D721Med (cell line): Measurements from ENCODE around the gene LRRN3.

Experiments
- DNase-seq: peaks from one replicate; pipeline ENCODE4 v3.0.0; 2011; ENCODE audit warnings: low spot score; ENCODE audit not compliant: insufficient read length
- FAIRE-seq: peaks from 2 replicates; lab custom pipeline; 2011; peaks lifted over from hg19 to GRCh38; lab: Jason Lieb, UNC
- TF ChIP-seq, protein P1 (sequence below): IDR thresholded peaks from 2 replicates; pipeline ENCODE4 v1.5.1; 2012; ENCODE audit warnings: mild to moderate bottlenecking, control low read depth; ENCODE audit not compliant: insufficient read depth; ENCODE audit errors: missing control alignments

LRRN3 gene

DNA sequence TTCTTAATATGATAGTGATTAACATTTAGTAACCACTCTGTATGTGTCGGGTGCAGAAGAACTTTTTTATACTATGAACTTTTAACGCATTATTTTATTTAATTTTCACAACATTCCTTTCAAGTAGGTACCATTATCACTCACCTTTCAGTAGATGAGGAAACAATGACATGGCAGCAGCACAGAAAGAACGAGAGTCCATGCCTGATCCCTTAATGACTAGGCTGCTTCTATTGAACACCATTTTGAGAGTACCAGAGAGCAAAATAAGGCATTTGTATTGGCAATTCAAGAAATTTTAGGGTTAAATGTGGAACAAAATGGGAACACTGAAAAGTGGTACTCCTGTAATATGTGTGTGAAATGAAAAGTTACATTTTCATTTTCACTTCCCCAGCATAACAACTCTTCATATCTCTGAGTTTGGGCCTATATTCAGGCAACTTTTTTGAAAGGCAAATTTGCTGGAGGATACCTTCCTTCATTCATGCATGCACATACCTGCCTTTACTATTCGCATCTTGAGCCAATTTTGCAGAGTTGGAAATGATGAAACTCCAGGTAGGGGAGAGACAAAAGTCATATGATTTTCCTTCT, 12.8 kb downstream of the LRRN3 start:
- DNase-seq: no peak
- TF ChIP-seq, protein P1, sequence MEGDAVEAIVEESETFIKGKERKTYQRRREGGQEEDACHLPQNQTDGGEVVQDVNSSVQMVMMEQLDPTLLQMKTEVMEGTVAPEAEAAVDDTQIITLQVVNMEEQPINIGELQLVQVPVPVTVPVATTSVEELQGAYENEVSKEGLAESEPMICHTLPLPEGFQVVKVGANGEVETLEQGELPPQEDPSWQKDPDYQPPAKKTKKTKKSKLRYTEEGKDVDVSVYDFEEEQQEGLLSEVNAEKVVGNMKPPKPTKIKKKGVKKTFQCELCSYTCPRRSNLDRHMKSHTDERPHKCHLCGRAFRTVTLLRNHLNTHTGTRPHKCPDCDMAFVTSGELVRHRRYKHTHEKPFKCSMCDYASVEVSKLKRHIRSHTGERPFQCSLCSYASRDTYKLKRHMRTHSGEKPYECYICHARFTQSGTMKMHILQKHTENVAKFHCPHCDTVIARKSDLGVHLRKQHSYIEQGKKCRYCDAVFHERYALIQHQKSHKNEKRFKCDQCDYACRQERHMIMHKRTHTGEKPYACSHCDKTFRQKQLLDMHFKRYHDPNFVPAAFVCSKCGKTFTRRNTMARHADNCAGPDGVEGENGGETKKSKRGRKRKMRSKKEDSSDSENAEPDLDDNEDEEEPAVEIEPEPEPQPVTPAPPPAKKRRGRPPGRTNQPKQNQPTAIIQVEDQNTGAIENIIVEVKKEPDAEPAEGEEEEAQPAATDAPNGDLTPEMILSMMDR: no peak
- FAIRE-seq: no peak

- DNase-seq (no peak), FAIRE-seq (no peak)
- TF ChIP-seq, protein P1: no peak
These were observed 13.8 kb downstream of the LRRN3 start for GRCh38 chr7:111104710-111105109.

DNA sequence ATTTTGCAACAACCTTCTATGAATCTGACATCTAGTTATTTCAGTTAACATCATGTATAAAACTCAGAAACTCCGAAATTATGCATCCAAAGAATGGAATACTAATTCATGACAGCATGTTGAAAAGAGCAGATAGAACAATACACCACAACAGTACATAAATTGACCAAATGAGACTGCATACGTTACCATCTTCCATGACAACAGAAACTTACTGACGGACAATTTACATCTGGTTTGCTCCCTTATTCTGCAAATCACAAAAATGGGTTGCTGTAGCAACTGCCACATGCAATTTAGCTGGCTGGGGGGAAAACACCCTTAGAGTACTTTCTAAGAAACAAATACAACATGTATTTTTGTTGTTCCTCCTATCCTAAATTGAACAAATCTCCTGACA, 14.3 kb downstream of the LRRN3 start:
- FAIRE-seq: no peak
- TF ChIP-seq, protein P1: no peak
- DNase-seq: no peak

DNA sequence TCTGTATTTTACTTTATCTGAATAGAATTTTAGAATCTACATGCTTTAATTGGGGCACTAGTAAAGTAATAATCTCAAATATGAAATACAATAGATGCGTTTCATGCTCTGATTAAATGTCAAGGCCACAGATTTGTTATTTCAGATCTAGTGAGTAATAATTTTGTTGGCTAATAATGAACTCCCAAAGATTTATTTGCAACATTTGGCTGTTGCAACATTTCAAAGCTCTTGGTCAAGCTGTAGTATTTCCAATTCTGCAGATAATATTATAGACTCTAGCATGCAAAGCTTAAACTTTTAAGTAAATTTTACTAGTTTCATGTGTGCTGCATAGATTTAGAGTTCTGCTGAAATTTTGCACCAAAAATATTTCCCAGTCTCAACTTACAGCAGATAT, 16.7 kb downstream of the LRRN3 start:
- TF ChIP-seq, protein P1: no peak
- DNase-seq (no peak), FAIRE-seq (no peak)

DNA sequence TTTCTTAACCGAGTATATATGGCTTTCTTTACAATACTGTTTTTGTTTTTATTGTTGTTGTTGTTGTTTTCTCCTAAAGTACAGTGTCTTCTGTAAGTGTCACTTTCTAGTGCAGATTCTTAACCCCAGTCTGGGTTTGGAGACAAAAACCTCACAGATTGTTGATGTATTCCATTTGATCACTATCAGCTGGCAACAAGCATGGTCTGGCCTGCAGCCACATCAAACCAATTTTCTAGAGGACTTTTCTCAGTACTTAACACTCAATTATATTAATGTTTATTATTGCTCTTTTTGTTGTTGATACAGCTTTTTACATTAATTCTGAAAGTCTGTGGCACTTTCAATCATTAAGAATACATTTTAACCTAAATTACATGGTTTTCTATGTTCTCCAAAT, 17.1 kb downstream of the LRRN3 start:
- no peak for FAIRE-seq
- TF ChIP-seq, protein P1: no peak
- DNase-seq: no peak

DNA sequence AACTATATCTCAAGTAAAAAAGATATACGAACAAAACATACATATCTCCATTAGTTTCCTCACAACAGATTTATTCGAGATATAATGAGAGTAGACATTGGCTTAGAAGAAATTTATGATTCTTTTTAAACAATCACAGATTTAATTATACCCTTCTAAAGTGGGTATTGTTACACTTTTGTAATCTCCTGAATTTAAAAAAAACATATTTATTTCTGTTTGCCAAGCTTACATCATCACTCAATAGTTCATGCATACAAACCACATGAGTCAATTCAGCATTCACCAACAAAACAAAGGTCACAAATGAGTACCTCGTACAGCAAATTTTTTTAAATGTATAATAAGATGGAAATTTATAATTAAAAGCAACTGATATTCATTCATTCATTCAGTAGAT, 17.6 kb downstream of the LRRN3 start:
- TF ChIP-seq, protein P1: no peak
- no peak for DNase-seq
- no peak for FAIRE-seq

DNA sequence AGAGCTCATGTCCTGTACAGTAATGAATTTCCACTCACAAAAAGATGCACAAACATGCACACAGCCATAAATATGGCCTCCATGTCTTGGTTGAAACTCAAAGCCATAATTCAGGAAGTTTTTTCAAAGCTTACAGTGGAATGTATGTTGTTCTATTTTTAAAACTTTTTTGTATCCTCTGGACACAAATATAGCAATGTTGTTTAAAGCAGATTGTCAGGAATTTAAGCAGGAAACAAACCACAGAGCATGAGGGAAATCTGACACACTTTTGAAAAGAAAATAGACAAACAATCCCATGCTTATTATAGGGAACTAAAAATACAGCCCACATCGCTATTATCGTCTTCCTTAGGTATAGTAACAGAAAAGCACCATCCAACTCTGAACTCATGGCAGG, 21.5 kb downstream of the LRRN3 start:
- DNase-seq (no peak), FAIRE-seq (no peak)

More for the DNA sequence above, 21.5 kb downstream of the LRRN3 start:
- TF ChIP-seq, protein P1: no peak
